Subcutaneous abdominal adipose tissue (tissue), 5 donors: ENCODE measurements around the gene GPR83.

ENCODE experiments used
- H3K27ac ChIP-seq: one replicate; pipeline ENCODE4 v1.7.0; 2013; ENCODE audit warnings: low read depth, mild to moderate bottlenecking, inconsistent platforms, low read length, moderate library complexity
- H3K27me3 ChIP-seq, 5 donors: one replicate each; pipeline ENCODE4 v1.7.0; 2013; ENCODE audit warnings: low read length in 5 of 5, inconsistent platforms in 1 of 5; ENCODE audit not compliant: control insufficient read depth in 5 of 5, insufficient read depth in 4 of 5
- H3K36me3 ChIP-seq, 5 donors: one replicate each; pipeline ENCODE4 v1.7.0; 2013; ENCODE audit warnings: low read length in 5 of 5; ENCODE audit not compliant: control insufficient read depth in 5 of 5, insufficient read depth in 5 of 5
- H3K4me1 ChIP-seq, 5 donors: one replicate each; pipeline ENCODE4 v1.7.0; 2013; ENCODE audit warnings: low read length in 5 of 5, mild to moderate bottlenecking in 3 of 5, moderate library complexity in 1 of 5; ENCODE audit not compliant: control insufficient read depth in 5 of 5, insufficient read depth in 5 of 5
- H3K4me3 ChIP-seq, 5 donors: one replicate each; pipeline ENCODE4 v1.7.0; 2013; ENCODE audit warnings: low read length in 5 of 5, low read depth in 1 of 5
- H3K9ac ChIP-seq, 5 donors: one replicate each; pipeline ENCODE4 v1.7.0; 2013; ENCODE audit warnings: low read length in 5 of 5, mild to moderate bottlenecking in 4 of 5, moderate library complexity in 3 of 5
- H3K9me3 ChIP-seq, 5 donors: one replicate each; pipeline ENCODE4 v1.7.0; 2013; ENCODE audit warnings: low read length in 5 of 5; ENCODE audit not compliant: control insufficient read depth in 5 of 5
- donor health status: healthy.
- donor health status: healthy.
- donor health status: healthy.
- donor health status: healthy.
- donor health status: healthy.

Gene GPR83

DNA sequence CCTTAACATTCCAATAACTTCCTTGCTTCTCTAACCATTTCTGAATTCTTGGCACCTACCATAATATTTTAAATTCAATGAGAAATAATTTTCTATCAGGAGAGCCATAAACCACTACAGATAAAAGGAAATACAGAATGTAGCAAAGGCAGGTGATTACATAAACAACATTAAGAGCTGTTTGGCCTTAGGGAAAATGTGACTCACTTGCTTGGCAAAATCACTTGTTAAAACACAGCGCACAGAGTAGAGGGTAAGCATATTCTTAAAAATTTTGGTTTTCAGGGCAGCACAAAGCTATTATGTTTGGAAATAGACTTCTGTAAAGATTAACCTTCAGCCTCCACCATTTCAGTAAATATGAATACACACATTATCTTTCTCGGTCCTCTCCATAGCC, 70.4 kb downstream of the GPR83 start:
- H3K36me3 ChIP-seq = no peaks in the 10 kb centered on the region
- H3K27me3 ChIP-seq = no peaks in the 10 kb centered on the region
- no peak overlapping the region for H3K27ac ChIP-seq
- peaks cover 0 to 7% (median 3%) of the 10 kb centered on the region in 5 donors for H3K9me3 ChIP-seq
- no peak overlapping the region for H3K9ac ChIP-seq
- H3K4me3 ChIP-seq = no peak overlapping the region
- H3K4me1 ChIP-seq = no peaks in the 10 kb centered on the region

- Histone ChIP-seq H3K36me3 (no peaks in the 10 kb centered on the region), H3K27ac (no peak overlapping the region), H3K9me3 (peaks cover 0 to 11% (median 4%) of the 10 kb centered on the region in 5 donors), H3K4me1 (no peaks in the 10 kb centered on the region), H3K4me3 (no peak overlapping the region), H3K27me3 (no peaks in the 10 kb centered on the region), H3K9ac (no peak overlapping the region)
Measured at GRCh38 chr11:94329501-94329900, 71.7 kb downstream of the GPR83 start.

- Histone ChIP-seq H3K27ac (no peak overlapping the region), H3K9me3 (peaks cover 0 to 11% (median 4%) of the 10 kb centered on the region in 5 donors), H3K27me3 (no peaks in the 10 kb centered on the region), H3K36me3 (no peaks in the 10 kb centered on the region), H3K4me1 (no peaks in the 10 kb centered on the region), H3K4me3 (no peak overlapping the region), H3K9ac (no peak overlapping the region)
Measured at GRCh38 chr11:94328587-94329080, 72.6 kb downstream of the GPR83 start.
